Heart left ventricle (tissue), 16 donors: ENCODE results near the gene ZMIZ1. TPM values are rescaled to one million over a fixed set of nuclear protein-coding genes. Genes with fewer than 3 reads are reported as not detected.

ENCODE experiments used
- ATAC-seq, 4 donors: fragments of 200-7000 bp; cut with Tn5 transposase; one replicate each; pipeline ENCODE4 v1.9.1; 2020 to 2022; ENCODE audit warnings: moderate library complexity in 4 of 4, mild to moderate bottlenecking in 3 of 4, moderate number of reproducible peaks in 1 of 4
- DNase-seq, 5 donors: peaks; one replicate each; pipeline ENCODE4 v3.0.0-alpha.2; 2020
- H3K27ac ChIP-seq, 12 donors: fragments of 200-600 bp; sonication (generic) in 4 of 12; one replicate each; pipeline versions ENCODE4 v1.5.0 to v1.8.0; 2016 to 2022; ENCODE audit warnings: mild to moderate bottlenecking in 2 of 12
- H3K27me3 ChIP-seq, 9 donors: fragments of 200-600 bp; sonication (generic) in 2 of 9; one replicate each; pipeline versions ENCODE4 v1.5.1 to v1.8.0; 2016 to 2022; ENCODE audit warnings: mild to moderate bottlenecking in 3 of 9
- H3K36me3 ChIP-seq, 9 donors: fragments of 200-600 bp; sonication (generic) in 2 of 9; one replicate each; pipeline versions ENCODE4 v1.5.0 to v1.8.0; 2018 to 2022; ENCODE audit warnings: mild to moderate bottlenecking in 2 of 9
- H3K4me1 ChIP-seq, 12 donors: fragments of 200-600 bp; sonication (generic) in 4 of 12; one replicate each; pipeline versions ENCODE4 v1.5.0 to v1.8.0; 2016 to 2022; ENCODE audit warnings: mild to moderate bottlenecking in 3 of 12
- H3K4me3 ChIP-seq, 12 donors: fragments of 200-600 bp; sonication (generic) in 4 of 12; one replicate each; pipeline versions ENCODE4 v1.5.0 to v1.8.0; 2017 to 2022; ENCODE audit warnings: mild to moderate bottlenecking in 9 of 12, moderate library complexity in 4 of 12
- H3K9me3 ChIP-seq, 12 donors: fragments of 200-600 bp; sonication (generic) in 4 of 12; one replicate each; pipeline versions ENCODE4 v1.5.0 to v1.8.0; 2016 to 2022; ENCODE audit warnings: mild to moderate bottlenecking in 1 of 12
- POLR2A ChIP-seq, 2 donors: fragments of 450-650 bp; IDR thresholded peaks; one replicate each; pipeline ENCODE4 v1.6.1; 2017; ENCODE audit warnings: antibody characterized with exemption in 2 of 2, mild to moderate bottlenecking in 2 of 2, moderate library complexity in 2 of 2
- WGBS, 4 donors: extraction: QIAGEN DNeasy Blood & Tissue Kit in 2 of 4; methylation state at CpG; one replicate each; pipeline versions ENCODE4 v1.1.5 to v1.1.7; 2013 to 2018; 5-methylcytosine and 5-hydroxymethylcytosine counted together
- intact Hi-C, 10 donors: fragments of 100-400 bp; cut with DNase I; formaldehyde crosslinking; loops; one replicate each; pipeline versions ENCODE4 v1.11.1 to v1.14.2; 2022
- polyA plus RNA-seq, 2 donors: library from polyadenylated mRNA; stranded (reverse); fragments of 200-250 nt; gene quantifications; one replicate each; pipeline ENCODE4 v1.2.3, GENCODE V29; 2013
- total RNA-seq, 9 donors: library from RNA; depleted of rRNA in 2 of 9; stranded (reverse); fragments of >200 nt in 2 of 9; fragmentation: NEBNext Ultra II Directional in 3 of 9; extraction: Animal tissue kit (Norgen Biotek cat#: 25700) in 3 of 9; gene quantifications; one replicate each; pipeline versions ENCODE4 v1.1.0 to v1.2.4, GENCODE V29; 2016 to 2023
- TF ChIP-seq, protein P1 (sequence below), 12 donors: fragments of 200-600 bp; sonication (generic) in 4 of 12; IDR thresholded peaks; one replicate each; pipeline versions ENCODE4 v1.5.0 to v1.8.0; 2018 to 2022; ENCODE audit warnings: antibody characterized with exemption in 12 of 12, mild to moderate bottlenecking in 5 of 12
- donor health status: ischemic (EF 13 %, LVEDD 7.1; RV severe dilation, severe dysfunction).
- donor health status: healthy with polysubstance abuse.
- donor health status: DM: no; HTN: yes; CAD: no.
- donor health status: DM: no; HTN: no; CAD: no.
- donor health status: ischemic (EF 25% LVEDD 6.9; RV normal size, moderate dysfunction).
- donor health status: ischemic (EF 25% LVEDD 5.7; RV mildly dilated, moderate dysfunction).
- donor health status: healthy.
- donor health status: DM: yes; HTN: yes; CAD: no.
- donor health status: ischemic (EF 35%, LVEDD 5.7; RV mildly dilated, moderate dysfunction).
- donor health status: nonischemic (EF 11% LVEDD 7.7; RV severe dilation, severe dysfunction).
- donor health status: DM: yes; HTN: yes; CAD: no.
- donor health status: PGD.
- donor health status: ischemic (EF 29% LVEDD 5.4; RV normal size, mild dysfunction).
- donor health status: nonischemic (EF 23%, LVEDD 6.1; RV moderate dilation, normal function).

The ZMIZ1 gene
- total and polyA plus RNA-seq, 11 donors = 19.7 to 75.4 (median 49.2) TPM

DNA sequence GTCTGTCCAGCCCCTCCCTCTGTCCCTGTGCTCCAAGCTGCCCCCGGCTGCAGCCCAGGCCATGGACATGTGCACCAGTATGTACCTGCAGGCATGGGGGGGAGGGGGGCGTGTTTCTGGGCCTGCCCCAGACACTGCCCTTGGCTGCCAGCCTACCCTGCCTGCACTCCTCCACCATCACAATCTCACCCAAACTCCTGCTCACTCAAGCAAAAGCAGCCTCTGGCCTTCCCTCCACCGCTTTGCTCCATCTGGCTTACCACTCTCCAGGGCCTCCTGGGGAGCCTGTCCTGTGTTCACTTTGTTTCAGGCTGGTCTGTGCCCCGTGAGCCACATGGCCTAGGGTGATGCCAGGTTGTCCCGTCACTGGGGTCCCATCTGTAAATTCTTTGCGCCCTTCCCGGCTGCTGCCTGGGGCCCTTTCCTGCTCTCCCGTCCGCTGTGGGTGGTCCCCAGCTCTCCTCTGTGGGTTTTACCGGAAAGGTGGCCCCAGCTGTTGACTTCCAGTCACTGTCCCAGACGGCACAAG lies 245.2 kb downstream of the ZMIZ1 start:
- Histone ChIP-seq H3K36me3 (peaks cover 0 to 69% (median 64%) of the 10 kb centered on the region in 9 donors), H3K27me3 (no peaks in the 10 kb centered on the region), H3K4me1 (peaks cover 0 to 30% (median 9%) of the 10 kb centered on the region in 12 donors), H3K27ac (no peak overlapping the region), H3K9me3 (peaks cover 0 to 1% (median 0%) of the 10 kb centered on the region in 12 donors), H3K4me3 (no peak overlapping the region)
- peak in 2 of 5 donors; percentile 23 to 25 for DNase-seq
- TF ChIP-seq, protein P1, sequence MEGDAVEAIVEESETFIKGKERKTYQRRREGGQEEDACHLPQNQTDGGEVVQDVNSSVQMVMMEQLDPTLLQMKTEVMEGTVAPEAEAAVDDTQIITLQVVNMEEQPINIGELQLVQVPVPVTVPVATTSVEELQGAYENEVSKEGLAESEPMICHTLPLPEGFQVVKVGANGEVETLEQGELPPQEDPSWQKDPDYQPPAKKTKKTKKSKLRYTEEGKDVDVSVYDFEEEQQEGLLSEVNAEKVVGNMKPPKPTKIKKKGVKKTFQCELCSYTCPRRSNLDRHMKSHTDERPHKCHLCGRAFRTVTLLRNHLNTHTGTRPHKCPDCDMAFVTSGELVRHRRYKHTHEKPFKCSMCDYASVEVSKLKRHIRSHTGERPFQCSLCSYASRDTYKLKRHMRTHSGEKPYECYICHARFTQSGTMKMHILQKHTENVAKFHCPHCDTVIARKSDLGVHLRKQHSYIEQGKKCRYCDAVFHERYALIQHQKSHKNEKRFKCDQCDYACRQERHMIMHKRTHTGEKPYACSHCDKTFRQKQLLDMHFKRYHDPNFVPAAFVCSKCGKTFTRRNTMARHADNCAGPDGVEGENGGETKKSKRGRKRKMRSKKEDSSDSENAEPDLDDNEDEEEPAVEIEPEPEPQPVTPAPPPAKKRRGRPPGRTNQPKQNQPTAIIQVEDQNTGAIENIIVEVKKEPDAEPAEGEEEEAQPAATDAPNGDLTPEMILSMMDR (IDR thresholded peaks at IDR 0.05) = no peak
- no peak for TF ChIP-seq POLR2A (IDR thresholded peaks at IDR 0.05)
- peak in 1 of 4 donors; percentile 2 for ATAC-seq
- intact Hi-C loops = no loop called here
- WGBS, 4 donors = 80 to 89% (median 85%) methylated on average over 11 of the region's 11 CpGs

DNA sequence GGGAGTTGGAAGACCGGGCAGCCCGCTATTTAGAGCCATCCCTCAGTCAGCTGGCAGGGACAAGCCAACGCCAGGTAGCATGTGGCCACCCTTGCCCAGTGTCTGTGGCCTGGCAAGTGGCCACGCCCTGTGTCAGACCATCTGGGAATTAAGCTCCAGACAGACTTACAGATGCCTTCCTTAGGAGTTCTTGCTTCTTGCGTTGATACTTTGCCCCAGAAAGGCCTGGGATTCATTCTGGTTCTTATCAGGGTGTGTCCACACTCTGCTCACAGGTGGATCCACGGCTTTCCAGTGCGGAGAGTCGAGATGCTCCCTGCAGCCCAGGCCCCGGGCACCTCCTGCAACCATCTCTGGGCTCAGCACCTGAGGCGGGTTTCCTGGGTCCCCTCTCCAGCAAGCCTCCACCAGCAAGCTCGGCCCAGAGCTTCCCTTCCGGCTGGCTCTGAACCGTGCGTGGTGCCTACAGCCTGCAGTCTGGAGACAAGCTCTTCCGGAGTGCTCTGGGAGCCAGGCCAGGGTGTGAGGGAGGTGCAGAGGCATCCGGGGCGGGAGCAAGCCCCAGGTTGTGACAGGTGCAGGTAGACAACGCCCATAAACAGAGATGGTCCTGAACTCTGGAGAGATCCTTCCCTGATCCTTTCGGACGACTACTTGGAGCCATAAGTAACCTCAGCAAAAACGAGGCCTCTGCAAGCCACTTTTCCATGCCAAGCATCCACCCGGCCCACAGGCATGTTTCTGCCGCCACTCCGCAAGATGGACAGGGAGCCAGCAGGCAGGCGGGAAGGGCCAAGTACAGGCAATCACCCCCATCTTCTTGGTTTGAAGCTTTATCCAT lies 246.2 kb downstream of the ZMIZ1 start:
- intact Hi-C loops = no loop called here
- peak overlapping the region in 1 of 12 donors; percentile 11 for H3K27ac ChIP-seq

DNA sequence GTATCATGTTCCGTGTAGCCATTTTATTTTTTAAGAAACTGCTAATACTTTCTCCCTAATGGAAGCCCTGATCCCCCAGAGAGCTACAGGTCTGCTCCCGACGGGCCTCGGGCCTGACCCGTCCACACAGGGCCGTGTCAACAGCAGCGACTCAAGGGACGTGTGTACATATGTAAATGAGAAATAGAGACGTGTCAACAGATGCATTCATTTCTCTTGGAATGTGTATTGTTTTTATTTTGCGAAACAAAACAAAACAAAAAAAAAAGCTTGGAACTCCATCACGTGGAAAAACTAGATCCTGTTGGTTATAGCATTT lies 246.8 kb downstream of the ZMIZ1 start:
- TF ChIP-seq POLR2A (IDR thresholded peaks at IDR 0.05) = no peak
- TF ChIP-seq, protein P1 (IDR thresholded peaks at IDR 0.05) = no peak
- Histone ChIP-seq H3K4me3 (no peak overlapping the region), H3K27me3 (no peaks in the 10 kb centered on the region), H3K4me1 (peaks cover 0 to 41% (median 9%) of the 10 kb centered on the region in 12 donors), H3K9me3 (peaks cover 0 to 4% (median 0%) of the 10 kb centered on the region in 12 donors), H3K36me3 (peaks cover 0 to 54% (median 48%) of the 10 kb centered on the region in 9 donors), H3K27ac (no peak overlapping the region)
- intact Hi-C loops = no loop called here
- 79 to 86% (median 81%) methylated on average over 11 of the region's 11 CpGs for WGBS, 4 donors
- DNase-seq = peak in 1 of 5 donors; percentile 21
- ATAC-seq = no peak

More for the DNA sequence above, 246.2 kb downstream of the ZMIZ1 start:
- H3K9me3 ChIP-seq = peaks cover 0 to 4% (median 0%) of the 10 kb centered on the region in 12 donors
- no peak for TF ChIP-seq POLR2A (IDR thresholded peaks at IDR 0.05)
- TF ChIP-seq, protein P1 (IDR thresholded peaks at IDR 0.05) = no peak
- ATAC-seq (no peak), DNase-seq (peak in 3 of 5 donors; percentile 20 to 64 (median 29))
- WGBS, 4 donors = 78 to 86% (median 80%) methylated on average over 18 to 25 of the region's 25 CpGs
- no peaks in the 10 kb centered on the region for H3K27me3 ChIP-seq
- peaks cover 0 to 36% (median 9%) of the 10 kb centered on the region in 12 donors for H3K4me1 ChIP-seq
- H3K36me3 ChIP-seq = peaks cover 0 to 59% (median 54%) of the 10 kb centered on the region in 9 donors
- H3K4me3 ChIP-seq = no peak overlapping the region
